H1 (cell line): ENCODE data around the gene PI4KA. TPM values are rescaled to one million over a fixed set of nuclear protein-coding genes. Genes with fewer than 3 reads are reported as not detected.
"Not testable (repeated sequence)": the region's sequence is repeated elsewhere in the genome, so short reads cannot be mapped to it uniquely, and the experiment has no call there.

Experiments
- CTCF ChIA-PET: fragments of 300-600 bp; sonication (Branson Sonifier 250); formaldehyde crosslinking; loops from one replicate; lab custom pipeline; 2021; ENCODE audit not compliant: partially characterized antibody; lab: Charles Lee
- POLR2A ChIA-PET: fragments of 300-600 bp; sonication (Branson Sonifier 250); formaldehyde crosslinking; loops from one replicate; lab custom pipeline; 2021; ENCODE audit warnings: inconsistent platforms; ENCODE audit not compliant: partially characterized antibody; lab: Charles Lee
- DNase-seq, 2 experiments: peaks; one replicate each; pipeline versions ENCODE4 v3.0.0 to v3.0.0-alpha.2; 2010 to 2022; ENCODE audit warnings: low spot score in 2 of 2, low read depth in 1 of 2, mixed read lengths in 1 of 2
- FAIRE-seq: peaks from 2 replicates; lab custom pipeline; 2011; peaks lifted over from hg19 to GRCh38; lab: Jason Lieb, UNC
- H2AFZ ChIP-seq: 2 replicates; pipeline ENCODE4 v1.8.1; 2012; ENCODE audit warnings: low read length, inconsistent platforms
- H2AK5ac ChIP-seq: 2 replicates; pipeline ENCODE4 v1.6.1; 2013; ENCODE audit warnings: low read depth, low read length
- H2BK120ac ChIP-seq: replicated peaks from 2 replicates; pipeline ENCODE3; 2013; ENCODE audit warnings: low read depth, low read length, inconsistent platforms
- H2BK12ac ChIP-seq: 2 replicates; pipeline ENCODE4 v1.6.1; 2013; ENCODE audit warnings: low read depth, low read length
- H2BK15ac ChIP-seq: 2 replicates; pipeline ENCODE4 v1.6.1; 2013; ENCODE audit warnings: low read length
- H2BK20ac ChIP-seq: 2 replicates; pipeline ENCODE4 v1.6.1; 2013; ENCODE audit warnings: low read length
- H2BK5ac ChIP-seq: 2 replicates; pipeline ENCODE4 v1.6.1; 2013; ENCODE audit warnings: low read depth, low read length
- H3K14ac ChIP-seq: 2 replicates; pipeline ENCODE4 v1.6.1; 2013; ENCODE audit warnings: inconsistent platforms; ENCODE audit not compliant: insufficient read length
- H3K18ac ChIP-seq: 2 replicates; pipeline ENCODE4 v1.6.1; 2013; ENCODE audit warnings: low read length; ENCODE audit errors: extremely low read depth
- H3K23ac ChIP-seq: 2 replicates; pipeline ENCODE4 v1.6.1; 2013; ENCODE audit warnings: inconsistent platforms; ENCODE audit not compliant: insufficient read length
- H3K23me2 ChIP-seq: 2 replicates; pipeline ENCODE4 v1.6.1; 2013; ENCODE audit warnings: low read depth, low read length
- H3K27ac ChIP-seq: 2 replicates; pipeline ENCODE4 v1.6.1; 2011; ENCODE audit warnings: low read depth, low read length, inconsistent platforms
- H3K27me3 ChIP-seq, 4 experiments: replicated peaks in 1 of 4; 1 replicate in 1 of 4; 2 replicates in 3 of 4; pipeline versions ENCODE4 v1.6.1 to v1.8.1; 2011 to 2013; ENCODE audit warnings: low read length in 3 of 4, mild to moderate bottlenecking in 3 of 4, inconsistent platforms in 2 of 4, mixed read lengths in 2 of 4, moderate library complexity in 1 of 4; ENCODE audit not compliant: control insufficient read depth in 3 of 4, insufficient read depth in 3 of 4; ENCODE audit errors: extremely low read depth in 1 of 4
- H3K36me3 ChIP-seq, 4 experiments: 2 replicates each; pipeline versions ENCODE4 v1.6.1 to v1.8.1; 2011 to 2013; ENCODE audit warnings: mild to moderate bottlenecking in 4 of 4, low read length in 3 of 4, moderate library complexity in 2 of 4, control low read depth in 1 of 4, inconsistent platforms in 1 of 4; ENCODE audit not compliant: insufficient read depth in 4 of 4, control insufficient read depth in 2 of 4
- H3K4ac ChIP-seq: replicated peaks from 2 replicates; pipeline ENCODE3; 2013; ENCODE audit warnings: low read length, low read depth, mixed read lengths, inconsistent platforms; ENCODE audit not compliant: insufficient read length
- H3K4me1 ChIP-seq, 4 experiments: replicated peaks in 1 of 4; 1 replicate in 1 of 4; 2 replicates in 3 of 4; pipeline versions ENCODE4 v1.6.1 to v1.8.1; 2011 to 2013; ENCODE audit warnings: low read length in 3 of 4, inconsistent platforms in 2 of 4, mixed read lengths in 1 of 4; ENCODE audit not compliant: insufficient read depth in 4 of 4, control insufficient read depth in 3 of 4
- H3K4me2 ChIP-seq, 2 experiments: 2 replicates each; pipeline versions ENCODE4 v1.6.1 to v1.8.1; 2011 to 2013; ENCODE audit warnings: low read depth in 2 of 2, low read length in 2 of 2, control low read depth in 1 of 2, inconsistent platforms in 1 of 2, mild to moderate bottlenecking in 1 of 2; ENCODE audit not compliant: insufficient read depth in 1 of 2
- H3K4me3 ChIP-seq, 4 experiments: fragments of 200-600, 300-600 bp in 1 of 4; sonication (generic), shearing (Covaris generic), sonication (Bioruptor Twin) in 1 of 4; 2 replicates each; pipeline versions ENCODE4 v1.5.1 to v1.8.1; 2011 to 2016; ENCODE audit warnings: low read length in 4 of 4, low read depth in 3 of 4, control low read depth in 2 of 4, inconsistent platforms in 2 of 4, mild to moderate bottlenecking in 2 of 4, mixed read lengths in 1 of 4, moderate library complexity in 1 of 4; ENCODE audit not compliant: insufficient read depth in 2 of 4; ENCODE audit errors: extremely low read depth in 1 of 4
- H3K56ac ChIP-seq: replicated peaks from 2 replicates; pipeline ENCODE3; 2013; ENCODE audit warnings: low read depth, mild to moderate bottlenecking, mixed read lengths, low read length, inconsistent platforms; ENCODE audit not compliant: insufficient read length
- H3K79me1 ChIP-seq: 2 replicates; pipeline ENCODE4 v1.6.1; 2013; ENCODE audit warnings: low read depth, low read length, control low read depth
- H3K79me2 ChIP-seq, 2 experiments: 2 replicates each; pipeline versions ENCODE4 v1.6.1 to v1.8.1; 2012 to 2013; ENCODE audit warnings: low read length in 2 of 2, mild to moderate bottlenecking in 2 of 2, inconsistent platforms in 1 of 2; ENCODE audit not compliant: insufficient read depth in 2 of 2, control insufficient read depth in 1 of 2
- H3K9ac ChIP-seq, 4 experiments: replicated peaks in 1 of 4; 1 replicate in 1 of 4; 2 replicates in 3 of 4; pipeline versions ENCODE4 v1.6.1 to v1.8.1; 2011 to 2013; ENCODE audit warnings: low read depth in 3 of 4, low read length in 3 of 4, control low read depth in 2 of 4, mild to moderate bottlenecking in 2 of 4, moderate library complexity in 2 of 4, inconsistent platforms in 1 of 4; ENCODE audit errors: extremely low read depth in 1 of 4
- H3K9me3 ChIP-seq, 2 experiments: 2 replicates each; pipeline versions ENCODE4 v1.6.1 to v1.8.1; 2012 to 2013; ENCODE audit warnings: mild to moderate bottlenecking in 2 of 2, moderate library complexity in 2 of 2, control low read depth in 1 of 2, inconsistent platforms in 1 of 2, low read depth in 1 of 2, low read length in 1 of 2, mixed read lengths in 1 of 2; ENCODE audit not compliant: insufficient read depth in 2 of 2
- H4K20me1 ChIP-seq, 2 experiments: replicated peaks in 1 of 2; 2 replicates each; pipeline versions ENCODE3 to v1.8.1; 2011 to 2013; ENCODE audit warnings: inconsistent platforms in 2 of 2, low read length in 2 of 2, mild to moderate bottlenecking in 1 of 2; ENCODE audit not compliant: insufficient read depth in 2 of 2, control insufficient read depth in 1 of 2
- H4K5ac ChIP-seq: 2 replicates; pipeline ENCODE4 v1.6.1; 2013; ENCODE audit warnings: low read length, low read depth, mixed read lengths, inconsistent platforms; ENCODE audit not compliant: insufficient read length
- H4K8ac ChIP-seq: 2 replicates; pipeline ENCODE4 v1.8.0; 2013; ENCODE audit warnings: mild to moderate bottlenecking, moderate library complexity, low read length, inconsistent platforms; ENCODE audit not compliant: insufficient read depth; ENCODE audit errors: extremely low read depth
- H4K91ac ChIP-seq: replicated peaks from 2 replicates; pipeline ENCODE3; 2013; ENCODE audit warnings: low read length, mixed read lengths, inconsistent platforms; ENCODE audit not compliant: insufficient read length
- WGBS, 2 experiments: shearing (Covaris generic) in 1 of 2; methylation state at CpG; one replicate each; pipeline versions ENCODE4 v1.1.6 to v1.1.7; 2013 to 2015; ENCODE audit warnings: low lambda C conversion rate in 2 of 2, mixed read lengths in 2 of 2, inconsistent platforms in 1 of 2, low coverage in 1 of 2, missing lambda C conversion rate in 1 of 2; ENCODE audit not compliant: insufficient replicate concordance in 2 of 2, insufficient coverage in 1 of 2, insufficient read length in 1 of 2; ENCODE audit errors: extremely low coverage in 1 of 2, missing lambda C conversion rate in 1 of 2; 5-methylcytosine and 5-hydroxymethylcytosine counted together
- polyA plus RNA-seq, 7 experiments: library from polyadenylated mRNA; depleted of rRNA in 3 of 7; stranded (reverse) in 5 of 7; unstranded in 2 of 7; fragments of >200 nt in 5 of 7; fragments of 200-250 nt in 2 of 7; gene quantifications; 1 replicate in 5 of 7; 2 replicates in 1 of 7; 4 replicates in 1 of 7; pipeline versions ENCODE4 v1.2.1 to v1.2.3, GENCODE V29; 2011 to 2013; ENCODE audit warnings: missing spikeins in 2 of 7, mixed read lengths in 2 of 7
- total RNA-seq: library from RNA; stranded (reverse); fragmentation: NEBNext Ultra II Directional; extraction: Animal tissue kit (Norgen Biotek cat#: 25700); gene quantifications from 2 replicates; pipeline ENCODE4 v1.2.1, GENCODE V29; 2021

PI4KA gene
- total and polyA plus RNA-seq, 2 of the 8 experiments (the other 6 are each of a cell fraction or from before 2014, with no cell fraction given), result 22.5 to 37.7 TPM

DNA sequence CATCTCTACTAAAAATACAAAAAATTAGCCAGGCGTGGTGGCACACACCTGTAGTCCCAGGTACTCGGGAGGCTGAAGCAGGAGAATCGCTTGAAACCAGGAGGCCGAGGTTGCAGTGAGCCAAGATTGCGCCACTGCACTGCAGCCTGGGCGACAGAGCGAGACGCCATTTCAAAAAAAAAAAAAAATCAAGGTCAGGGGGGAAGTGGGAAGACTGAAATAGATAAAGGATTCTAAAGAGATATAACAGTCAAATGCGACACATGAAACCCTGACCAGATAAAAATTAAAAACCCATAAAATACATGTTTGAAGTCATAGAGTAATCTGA, 89.2 kb downstream of the PI4KA start:
- H2BK120ac ChIP-seq, H3K27me3 ChIP-seq, H3K4me1 ChIP-seq, H2BK15ac ChIP-seq, H3K79me1 ChIP-seq, H3K27ac ChIP-seq, H3K36me3 ChIP-seq, POLR2A ChIA-PET, H3K4me2 ChIP-seq, DNase-seq, H3K79me2 ChIP-seq, H2AFZ ChIP-seq, H3K4me3 ChIP-seq, H4K20me1 ChIP-seq, H3K18ac ChIP-seq, H3K9me3 ChIP-seq, H3K56ac ChIP-seq, H2BK5ac ChIP-seq, H2BK12ac ChIP-seq, FAIRE-seq, H4K5ac ChIP-seq, H3K14ac ChIP-seq, H4K91ac ChIP-seq, H3K9ac ChIP-seq, H4K8ac ChIP-seq, H2BK20ac ChIP-seq, H3K23ac ChIP-seq, H3K23me2 ChIP-seq, H3K4ac ChIP-seq, H2AK5ac ChIP-seq: not testable (repeated sequence)
- CTCF ChIA-PET, result interaction anchor here (0.9 kb wide), 1 partner anchor 14 kb away, joined by 4 read pairs; no protein-coding TSS in a partner anchor
- WGBS, 2 experiments, result 96% methylated on average over 8 of the region's 9 CpGs; no CpG with 5 or more reads in 1 of the 2 experiments
